Suprapubic skin (tissue), 4 donors: ENCODE data around the gene SEMA5B.

Experiments
- CTCF ChIP-seq, 2 donors: fragments of 200-600 bp in 1 of 2; fragments of 450-650 bp in 1 of 2; sonication (generic) in 1 of 2; IDR thresholded peaks; one replicate each; pipeline ENCODE4 v1.5.1; 2016 to 2019; ENCODE audit warnings: antibody characterized with exemption in 2 of 2, mild to moderate bottlenecking in 1 of 2, moderate library complexity in 1 of 2
- EP300 ChIP-seq: sonication (generic); formaldehyde crosslinking; IDR thresholded peaks from one replicate; pipeline ENCODE4 v1.6.1; 2017; ENCODE audit warnings: antibody characterized with exemption
- POLR2A ChIP-seq, 2 donors: fragments of 450-650 bp; IDR thresholded peaks; one replicate each; pipeline ENCODE4 v1.6.1; 2017; ENCODE audit warnings: antibody characterized with exemption in 2 of 2, mild to moderate bottlenecking in 2 of 2, moderate library complexity in 2 of 2
- POLR2AphosphoS5 ChIP-seq, 3 donors: sonication (generic); formaldehyde crosslinking; IDR thresholded peaks; one replicate each; pipeline ENCODE4 v1.6.1; 2017; ENCODE audit warnings: antibody characterized with exemption in 3 of 3

DNA sequence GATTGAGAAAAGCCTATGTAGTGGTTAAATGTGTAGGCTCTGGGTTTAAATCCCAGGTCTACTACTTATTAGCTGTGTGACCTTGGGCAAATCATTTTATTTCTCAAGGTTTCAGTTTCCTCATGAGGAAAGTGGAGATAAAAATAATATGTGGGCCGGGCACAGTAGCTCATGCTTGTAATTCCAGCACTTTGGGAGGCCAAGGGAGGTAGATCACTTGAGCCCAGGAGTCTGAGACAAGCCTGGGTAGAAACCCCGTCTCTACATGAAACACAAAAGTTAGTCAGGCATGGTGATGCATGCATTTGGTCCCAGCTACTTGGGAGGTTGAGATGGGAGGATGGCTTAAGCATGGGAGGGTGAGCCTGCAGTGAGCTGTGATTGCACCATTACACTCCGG, 8.4 kb downstream of the SEMA5B start:
- TF ChIP-seq CTCF (IDR thresholded peaks at IDR 0.05): no peak
- no peak for TF ChIP-seq POLR2AphosphoS5 (IDR thresholded peaks at IDR 0.05)
- TF ChIP-seq POLR2A (IDR thresholded peaks at IDR 0.05): no peak
- no peak for TF ChIP-seq EP300
